Transverse colon (tissue), 4 donors: ENCODE data around the gene SLPI. TPM values are rescaled to one million over a fixed set of nuclear protein-coding genes. Genes with fewer than 3 reads are reported as not detected.

Source experiments
- DNase-seq: peaks from one replicate; pipeline ENCODE4 v3.0.0-alpha.2; 2019
- H3K27ac ChIP-seq, 4 donors: fragments of 200-600 bp; sonication (generic); 2 replicates each; pipeline ENCODE4 v1.5.1; 2016 to 2018; ENCODE audit warnings: inconsistent platforms in 4 of 4
- H3K27me3 ChIP-seq: fragments of 200-600 bp; sonication (generic); 2 replicates; pipeline ENCODE4 v1.5.1; 2017; ENCODE audit warnings: inconsistent platforms
- H3K36me3 ChIP-seq, 4 donors: fragments of 200-600 bp; sonication (generic); 2 replicates each; pipeline ENCODE4 v1.5.1; 2017 to 2019; ENCODE audit warnings: inconsistent platforms in 4 of 4
- H3K4me1 ChIP-seq, 4 donors: fragments of 200-600 bp; sonication (generic); 2 replicates each; pipeline ENCODE4 v1.5.1; 2017 to 2020; ENCODE audit warnings: inconsistent platforms in 4 of 4
- H3K4me3 ChIP-seq, 4 donors: fragments of 200-600 bp; sonication (generic); 1 replicate in 1 of 4; 2 replicates in 3 of 4; pipeline versions ENCODE4 v1.5.1 to v1.6.1; 2017 to 2019; ENCODE audit warnings: inconsistent platforms in 4 of 4
- H3K9me3 ChIP-seq, 2 donors: fragments of 200-600 bp; sonication (generic); 2 replicates each; pipeline ENCODE4 v1.5.1; 2017 to 2019; ENCODE audit warnings: inconsistent platforms in 2 of 2
- CTCF ChIP-seq, 5 experiments: fragments of 200-600 bp in 3 of 5; fragments of 450-650 bp in 2 of 5; sonication (generic) in 3 of 5; IDR thresholded peaks; 1 replicate in 2 of 5; 2 replicates in 3 of 5; pipeline ENCODE4 v1.5.1; 2016 to 2017; ENCODE audit warnings: antibody characterized with exemption in 5 of 5, inconsistent platforms in 3 of 5, mild to moderate bottlenecking in 2 of 5, moderate library complexity in 1 of 5
- EP300 ChIP-seq: sonication (generic); formaldehyde crosslinking; IDR thresholded peaks from one replicate; pipeline ENCODE4 v1.6.1; 2017; ENCODE audit warnings: antibody characterized with exemption, low read depth
- POLR2A ChIP-seq: fragments of 450-650 bp; IDR thresholded peaks from one replicate; pipeline ENCODE4 v1.6.1; 2016; ENCODE audit warnings: antibody characterized with exemption, mild to moderate bottlenecking, moderate library complexity
- POLR2AphosphoS5 ChIP-seq, 3 donors: sonication (generic); formaldehyde crosslinking; IDR thresholded peaks; one replicate each; pipeline ENCODE4 v1.6.1; 2016; ENCODE audit warnings: antibody characterized with exemption in 3 of 3
- WGBS, 2 donors: methylation state at CpG; one replicate each; pipeline ENCODE4 v1.1.5; 2018; ENCODE audit warnings: low coverage in 1 of 2; 5-methylcytosine and 5-hydroxymethylcytosine counted together
- in situ Hi-C, 4 donors: fragments of 200-750 bp; cut with MboI; loops; one replicate each; pipeline versions ENCODE4 v1.15.0 to v1.15.1; 2017; ENCODE audit warnings: low sequenced_read_pairs in 3 of 4, low pct_ligation_motif_present in 1 of 4, low pct_unique_long_range_greater_than_20kb in 1 of 4
- intact Hi-C: fragments of 100-400 bp; cut with DNase I; formaldehyde crosslinking; loops from one replicate; pipeline ENCODE4 v1.15.1; 2023; ENCODE audit warnings: low total_unique reads
- total RNA-seq, 4 donors: library from RNA; depleted of rRNA; stranded (reverse); fragments of >200 nt; gene quantifications; one replicate each; pipeline ENCODE4 v1.1.0, GENCODE V29; 2016

SLPI gene
- total RNA-seq, 4 donors from 2014 or later = 16.1 to 90.3 (median 48.2) TPM

GRCh38 chr20:45283551-45284057, 29.2 kb upstream of the SLPI start:
- WGBS, 2 donors = 7 to 45% methylated on average over 2 to 4 of the region's 4 CpGs

GRCh38 chr20:45282700-45283550, 28.6 kb upstream of the SLPI start:
- Histone ChIP-seq H3K9me3 (no peaks in the 10 kb centered on the region), H3K27ac (no peak overlapping the region), H3K27me3 (peaks cover 6% of the 10 kb centered on the region), H3K4me3 (no peak overlapping the region), H3K36me3 (no peaks in the 10 kb centered on the region), H3K4me1 (no peaks in the 10 kb centered on the region)
- 61 to 81% methylated on average over 2 to 7 of the region's 7 CpGs for WGBS, 2 donors
- in situ Hi-C loops = loop anchor here in 2 of 4 donors (25.0 kb wide), 3 partner anchors 171 to 271 kb away; partner anchors contain the start of genes KCNS1 (in 1 of the 2), WFDC12 (in 1 of the 2) and WFDC5 (in 1 of the 2)
- DNase-seq = no peak
- TF ChIP-seq POLR2AphosphoS5 (IDR thresholded peaks at IDR 0.05) (no peak), POLR2A (no peak), EP300 (no peak)
- intact Hi-C loops = no loop called here

More at GRCh38 chr20:45283551-45284057, 29.2 kb upstream of the SLPI start:
- no peak for TF ChIP-seq POLR2A
- TF ChIP-seq CTCF (IDR thresholded peaks at IDR 0.05) = no peak
- no peak for TF ChIP-seq POLR2AphosphoS5 (IDR thresholded peaks at IDR 0.05)
- TF ChIP-seq EP300 = no peak
- Histone ChIP-seq H3K4me3 (no peak overlapping the region), H3K27me3 (peaks cover 6% of the 10 kb centered on the region), H3K36me3 (no peaks in the 10 kb centered on the region), H3K9me3 (no peaks in the 10 kb centered on the region), H3K27ac (no peak overlapping the region), H3K4me1 (no peaks in the 10 kb centered on the region)
- intact Hi-C loops = no loop called here
- DNase-seq = no peak
- in situ Hi-C loops = loop anchor here in 2 of 4 donors (25.0 kb wide), 3 partner anchors 171 to 271 kb away; partner anchors contain the start of genes KCNS1 (in 1 of the 2), WFDC12 (in 1 of the 2) and WFDC5 (in 1 of the 2)

- intact Hi-C loops (no loop called here), in situ Hi-C loops (loop anchor here in 2 of 4 donors (25.0 kb wide), 3 partner anchors 168 to 268 kb away; partner anchors contain the start of genes KCNS1 (in 1 of the 2), WFDC12 (in 1 of the 2) and WFDC5 (in 1 of the 2))
- no peak for DNase-seq
- Histone ChIP-seq H3K27ac (no peak overlapping the region), H3K4me3 (no peak overlapping the region), H3K9me3 (no peaks in the 10 kb centered on the region), H3K4me1 (no peaks in the 10 kb centered on the region), H3K27me3 (peaks cover 16% of the 10 kb centered on the region), H3K36me3 (no peaks in the 10 kb centered on the region)
- WGBS, 2 donors = 73 to 100% methylated on average over 1 of the region's 1 CpG
- TF ChIP-seq CTCF (IDR thresholded peaks at IDR 0.05) (no peak), POLR2AphosphoS5 (IDR thresholded peaks at IDR 0.05) (no peak), EP300 (no peak), POLR2A (no peak)
Measured at GRCh38 chr20:45279992-45280391, 25.6 kb upstream of the SLPI start.

GRCh38 chr20:45275338-45275737, 21.0 kb upstream of the SLPI start:
- 41 to 58% methylated on average over 3 of the region's 3 CpGs for WGBS, 2 donors
- H3K27me3 ChIP-seq = peaks cover 21% of the 10 kb centered on the region
- no peaks in the 10 kb centered on the region for H3K9me3 ChIP-seq
- DNase-seq = no peak
- H3K4me1 ChIP-seq = no peaks in the 10 kb centered on the region
- intact Hi-C loops = no loop called here
- in situ Hi-C loops = loop anchor here in 2 of 4 donors (25.0 kb wide), 3 partner anchors 163 to 263 kb away; partner anchors contain the start of genes KCNS1 (in 1 of the 2), WFDC12 (in 1 of the 2) and WFDC5 (in 1 of the 2)
- no peaks in the 10 kb centered on the region for H3K36me3 ChIP-seq
- H3K27ac ChIP-seq = no peak overlapping the region
- H3K4me3 ChIP-seq = no peak overlapping the region
- TF ChIP-seq POLR2A (no peak), POLR2AphosphoS5 (IDR thresholded peaks at IDR 0.05) (no peak), CTCF (IDR thresholded peaks at IDR 0.05) (no peak), EP300 (no peak)
